HepG2 (cell line): ENCODE data around the gene RUSF1. TPM values are rescaled to one million over a fixed set of nuclear protein-coding genes. Genes with fewer than 3 reads are reported as not detected.
A peak's percentile ranks its signal among the peaks of the same experiment; 100 is the strongest.

Source experiments
- CBX1 ChIP-seq: IDR thresholded peaks from one replicate; pipeline ENCODE4 v1.6.1; 2016; ENCODE audit warnings: antibody characterized with exemption, low read depth
- NFE2 ChIP-seq: sonication (generic); formaldehyde crosslinking; IDR thresholded peaks from 2 replicates; pipeline ENCODE4 v1.4.0; 2020; ENCODE audit warnings: missing genetic modification reagents
- PHB2 ChIP-seq: fragments of 450-650 bp; IDR thresholded peaks from 2 replicates; pipeline ENCODE4 v1.6.1; 2018; ENCODE audit not compliant: partially characterized antibody
- ZBTB7B ChIP-seq: sonication (generic); formaldehyde crosslinking; IDR thresholded peaks from 2 replicates; pipeline ENCODE4 v1.4.0; 2020; ENCODE audit warnings: missing genetic modification reagents
- ZNF337 ChIP-seq: sonication (generic); formaldehyde crosslinking; IDR thresholded peaks from 2 replicates; pipeline ENCODE4 v1.5.1; 2020; ENCODE audit warnings: missing genetic modification reagents, low read depth, mild to moderate bottlenecking, borderline replicate concordance
- ZNF383 ChIP-seq: sonication (generic); formaldehyde crosslinking; IDR thresholded peaks from 2 replicates; pipeline ENCODE4 v1.4.0; 2020; ENCODE audit warnings: missing genetic modification reagents, mild to moderate bottlenecking, borderline replicate concordance
- polyA plus RNA-seq, 8 experiments: library from polyadenylated mRNA; depleted of rRNA in 3 of 8; stranded (reverse) in 7 of 8; unstranded in 1 of 8; fragments of >200 nt; fragmentation: Illumina TruSeq in 4 of 8; extraction: Trizol in 4 of 8; gene quantifications; 2 replicates each; pipeline versions ENCODE4 v1.2.1 to v1.2.3, GENCODE V29; 2011 to 2016; ENCODE audit warnings: low read depth in 4 of 8, missing spikeins in 1 of 8, mixed read lengths in 1 of 8; ENCODE audit not compliant: insufficient read depth in 1 of 8
- total RNA-seq, 5 experiments: library from RNA; depleted of rRNA; stranded (reverse); fragments of >200 nt; fragmentation: Illumina TruSeq; extraction: Trizol; gene quantifications; 2 replicates each; pipeline ENCODE4 v1.2.3, GENCODE V29; 2016; ENCODE audit warnings: low read depth in 1 of 5
- TF ChIP-seq, protein P1 (sequence below): sonication (generic); formaldehyde crosslinking; IDR thresholded peaks from 2 replicates; pipeline ENCODE4 v1.5.0; 2020; ENCODE audit warnings: mild to moderate bottlenecking, missing genetic modification reagents, borderline replicate concordance
- TF ChIP-seq, protein P2 (sequence below): sonication (generic); formaldehyde crosslinking; IDR thresholded peaks from 2 replicates; pipeline ENCODE4 v1.8.1; 2023; ENCODE audit warnings: missing genetic modification reagents, mild to moderate bottlenecking, borderline replicate concordance
- TF ChIP-seq, protein P3 (sequence below): sonication (generic); formaldehyde crosslinking; IDR thresholded peaks from 2 replicates; pipeline ENCODE4 v1.5.0; 2020; ENCODE audit warnings: mild to moderate bottlenecking, low read depth, missing genetic modification reagents, borderline replicate concordance
- TF ChIP-seq, protein P4 (sequence below): sonication (generic); formaldehyde crosslinking; IDR thresholded peaks from 2 replicates; pipeline ENCODE4 v1.8.0; 2022; ENCODE audit warnings: mild to moderate bottlenecking, missing genetic modification reagents; ENCODE audit not compliant: insufficient replicate concordance
- TF ChIP-seq, protein P5 (sequence below): sonication (generic); formaldehyde crosslinking; IDR thresholded peaks from 2 replicates; pipeline ENCODE4 v1.5.1; 2020; ENCODE audit warnings: mild to moderate bottlenecking, missing genetic modification reagents, borderline replicate concordance
- TF ChIP-seq, protein P6 (sequence below): sonication (generic); formaldehyde crosslinking; IDR thresholded peaks from 2 replicates; pipeline ENCODE4 v1.4.0; 2020; ENCODE audit warnings: missing genetic modification reagents

Gene RUSF1
- total and polyA plus RNA-seq, 2 of the 13 experiments (the other 11 are each of a cell fraction or from before 2014, with no cell fraction given): 40.8 to 50.2 TPM

DNA sequence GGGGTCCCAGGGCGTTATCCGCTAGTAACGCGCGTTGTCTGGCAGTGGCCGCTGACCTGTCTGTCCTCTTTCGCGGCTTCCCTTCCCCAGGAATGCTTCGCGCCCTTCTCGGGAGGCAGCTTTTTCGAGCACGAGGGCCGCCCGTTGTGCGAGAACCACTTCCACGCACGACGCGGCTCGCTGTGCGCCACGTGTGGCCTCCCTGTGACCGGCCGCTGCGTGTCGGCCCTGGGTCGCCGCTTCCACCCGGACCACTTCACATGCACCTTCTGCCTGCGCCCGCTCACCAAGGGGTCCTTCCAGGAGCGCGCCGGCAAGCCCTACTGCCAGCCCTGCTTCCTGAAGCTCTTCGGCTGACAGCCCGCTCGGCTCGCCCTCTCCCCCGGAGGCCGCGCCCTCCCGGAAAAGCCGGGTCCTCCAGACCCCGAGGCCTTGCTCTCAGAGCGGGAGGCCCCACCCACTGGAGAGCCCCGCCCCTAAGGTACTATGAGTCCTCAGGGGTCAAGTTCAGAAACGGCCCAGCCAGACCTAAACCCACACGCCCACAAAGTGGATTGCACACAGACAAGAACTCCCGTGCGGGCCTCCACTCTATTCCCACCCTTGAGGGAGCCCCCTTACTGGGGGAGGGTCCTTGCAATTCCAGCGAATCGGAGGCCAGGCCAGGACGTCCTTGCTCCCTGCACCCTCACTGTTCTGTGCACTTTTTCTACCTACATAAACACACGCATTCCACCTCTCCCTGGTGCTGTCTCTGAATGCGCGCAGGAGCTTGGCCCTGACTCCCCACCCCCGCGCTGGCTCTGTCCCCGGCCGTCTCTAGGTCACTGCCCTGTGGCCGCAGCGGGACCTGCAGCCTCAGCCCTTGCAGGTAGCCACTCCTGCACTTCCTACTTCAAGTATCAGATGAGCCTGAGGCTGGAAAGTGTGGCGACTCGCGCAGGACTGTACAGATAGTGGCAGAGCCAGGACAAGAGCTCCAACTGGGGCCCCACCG is 30.7 kb downstream of the RUSF1 start (continued):
- TF ChIP-seq, protein P1, sequence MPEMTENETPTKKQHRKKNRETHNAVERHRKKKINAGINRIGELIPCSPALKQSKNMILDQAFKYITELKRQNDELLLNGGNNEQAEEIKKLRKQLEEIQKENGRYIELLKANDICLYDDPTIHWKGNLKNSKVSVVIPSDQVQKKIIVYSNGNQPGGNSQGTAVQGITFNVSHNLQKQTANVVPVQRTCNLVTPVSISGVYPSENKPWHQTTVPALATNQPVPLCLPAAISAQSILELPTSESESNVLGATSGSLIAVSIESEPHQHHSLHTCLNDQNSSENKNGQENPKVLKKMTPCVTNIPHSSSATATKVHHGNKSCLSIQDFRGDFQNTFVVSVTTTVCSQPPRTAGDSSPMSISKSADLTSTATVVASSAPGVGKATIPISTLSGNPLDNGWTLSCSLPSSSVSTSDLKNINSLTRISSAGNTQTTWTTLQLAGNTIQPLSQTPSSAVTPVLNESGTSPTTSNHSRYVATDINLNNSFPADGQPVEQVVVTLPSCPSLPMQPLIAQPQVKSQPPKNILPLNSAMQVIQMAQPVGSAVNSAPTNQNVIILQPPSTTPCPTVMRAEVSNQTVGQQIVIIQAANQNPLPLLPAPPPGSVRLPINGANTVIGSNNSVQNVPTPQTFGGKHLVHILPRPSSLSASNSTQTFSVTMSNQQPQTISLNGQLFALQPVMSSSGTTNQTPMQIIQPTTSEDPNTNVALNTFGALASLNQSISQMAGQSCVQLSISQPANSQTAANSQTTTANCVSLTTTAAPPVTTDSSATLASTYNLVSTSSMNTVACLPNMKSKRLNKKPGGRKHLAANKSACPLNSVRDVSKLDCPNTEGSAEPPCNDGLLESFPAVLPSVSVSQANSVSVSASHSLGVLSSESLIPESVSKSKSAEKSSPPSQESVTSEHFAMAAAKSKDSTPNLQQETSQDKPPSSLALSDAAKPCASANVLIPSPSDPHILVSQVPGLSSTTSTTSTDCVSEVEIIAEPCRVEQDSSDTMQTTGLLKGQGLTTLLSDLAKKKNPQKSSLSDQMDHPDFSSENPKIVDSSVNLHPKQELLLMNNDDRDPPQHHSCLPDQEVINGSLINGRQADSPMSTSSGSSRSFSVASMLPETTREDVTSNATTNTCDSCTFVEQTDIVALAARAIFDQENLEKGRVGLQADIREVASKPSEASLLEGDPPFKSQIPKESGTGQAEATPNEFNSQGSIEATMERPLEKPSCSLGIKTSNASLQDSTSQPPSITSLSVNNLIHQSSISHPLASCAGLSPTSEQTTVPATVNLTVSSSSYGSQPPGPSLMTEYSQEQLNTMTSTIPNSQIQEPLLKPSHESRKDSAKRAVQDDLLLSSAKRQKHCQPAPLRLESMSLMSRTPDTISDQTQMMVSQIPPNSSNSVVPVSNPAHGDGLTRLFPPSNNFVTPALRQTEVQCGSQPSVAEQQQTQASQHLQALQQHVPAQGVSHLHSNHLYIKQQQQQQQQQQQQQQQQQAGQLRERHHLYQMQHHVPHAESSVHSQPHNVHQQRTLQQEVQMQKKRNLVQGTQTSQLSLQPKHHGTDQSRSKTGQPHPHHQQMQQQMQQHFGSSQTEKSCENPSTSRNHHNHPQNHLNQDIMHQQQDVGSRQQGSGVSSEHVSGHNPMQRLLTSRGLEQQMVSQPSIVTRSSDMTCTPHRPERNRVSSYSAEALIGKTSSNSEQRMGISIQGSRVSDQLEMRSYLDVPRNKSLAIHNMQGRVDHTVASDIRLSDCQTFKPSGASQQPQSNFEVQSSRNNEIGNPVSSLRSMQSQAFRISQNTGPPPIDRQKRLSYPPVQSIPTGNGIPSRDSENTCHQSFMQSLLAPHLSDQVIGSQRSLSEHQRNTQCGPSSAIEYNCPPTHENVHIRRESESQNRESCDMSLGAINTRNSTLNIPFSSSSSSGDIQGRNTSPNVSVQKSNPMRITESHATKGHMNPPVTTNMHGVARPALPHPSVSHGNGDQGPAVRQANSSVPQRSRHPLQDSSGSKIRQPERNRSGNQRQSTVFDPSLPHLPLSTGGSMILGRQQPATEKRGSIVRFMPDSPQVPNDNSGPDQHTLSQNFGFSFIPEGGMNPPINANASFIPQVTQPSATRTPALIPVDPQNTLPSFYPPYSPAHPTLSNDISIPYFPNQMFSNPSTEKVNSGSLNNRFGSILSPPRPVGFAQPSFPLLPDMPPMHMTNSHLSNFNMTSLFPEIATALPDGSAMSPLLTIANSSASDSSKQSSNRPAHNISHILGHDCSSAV (CRISPR knock-in tag): no peak; the same call in 1 of the 2 replicates
- TF ChIP-seq, protein P2, sequence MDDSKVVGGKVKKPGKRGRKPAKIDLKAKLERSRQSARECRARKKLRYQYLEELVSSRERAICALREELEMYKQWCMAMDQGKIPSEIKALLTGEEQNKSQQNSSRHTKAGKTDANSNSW (CRISPR knock-in tag): peak; percentile 62; the same call in 1 of the 2 replicates
- TF ChIP-seq, protein P3, sequence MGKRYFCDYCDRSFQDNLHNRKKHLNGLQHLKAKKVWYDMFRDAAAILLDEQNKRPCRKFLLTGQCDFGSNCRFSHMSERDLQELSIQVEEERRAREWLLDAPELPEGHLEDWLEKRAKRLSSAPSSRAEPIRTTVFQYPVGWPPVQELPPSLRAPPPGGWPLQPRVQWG: no peak
- TF ChIP-seq, protein P4, sequence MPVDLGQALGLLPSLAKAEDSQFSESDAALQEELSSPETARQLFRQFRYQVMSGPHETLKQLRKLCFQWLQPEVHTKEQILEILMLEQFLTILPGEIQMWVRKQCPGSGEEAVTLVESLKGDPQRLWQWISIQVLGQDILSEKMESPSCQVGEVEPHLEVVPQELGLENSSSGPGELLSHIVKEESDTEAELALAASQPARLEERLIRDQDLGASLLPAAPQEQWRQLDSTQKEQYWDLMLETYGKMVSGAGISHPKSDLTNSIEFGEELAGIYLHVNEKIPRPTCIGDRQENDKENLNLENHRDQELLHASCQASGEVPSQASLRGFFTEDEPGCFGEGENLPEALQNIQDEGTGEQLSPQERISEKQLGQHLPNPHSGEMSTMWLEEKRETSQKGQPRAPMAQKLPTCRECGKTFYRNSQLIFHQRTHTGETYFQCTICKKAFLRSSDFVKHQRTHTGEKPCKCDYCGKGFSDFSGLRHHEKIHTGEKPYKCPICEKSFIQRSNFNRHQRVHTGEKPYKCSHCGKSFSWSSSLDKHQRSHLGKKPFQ (CRISPR knock-in tag): peak; percentile 29
- TF ChIP-seq, protein P5, sequence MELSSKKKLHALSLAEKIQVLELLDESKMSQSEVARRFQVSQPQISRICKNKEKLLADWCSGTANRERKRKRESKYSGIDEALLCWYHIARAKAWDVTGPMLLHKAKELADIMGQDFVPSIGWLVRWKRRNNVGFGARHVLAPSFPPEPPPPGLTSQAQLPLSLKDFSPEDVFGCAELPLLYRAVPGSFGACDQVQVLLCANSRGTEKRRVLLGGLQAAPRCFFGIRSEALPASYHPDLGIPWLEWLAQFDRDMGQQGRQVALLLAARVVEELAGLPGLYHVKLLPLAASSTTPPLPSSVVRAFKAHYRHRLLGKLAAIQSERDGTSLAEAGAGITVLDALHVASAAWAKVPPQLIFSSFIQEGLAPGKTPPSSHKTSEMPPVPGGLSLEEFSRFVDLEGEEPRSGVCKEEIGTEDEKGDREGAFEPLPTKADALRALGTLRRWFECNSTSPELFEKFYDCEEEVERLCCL: peak; percentile 71; the same call in 1 of the 2 replicates
- TF ChIP-seq PHB2 (no peak), CBX1 (no peak), ZBTB7B (peak; percentile 79), NFE2 (CRISPR knock-in tag) (no peak), ZNF383 (CRISPR knock-in tag) (peak; percentile 89; the same call in 1 of the 2 replicates), ZNF337 (CRISPR knock-in tag) (peak; percentile 74; the same call in 1 of the 2 replicates)
- TF ChIP-seq, protein P6, sequence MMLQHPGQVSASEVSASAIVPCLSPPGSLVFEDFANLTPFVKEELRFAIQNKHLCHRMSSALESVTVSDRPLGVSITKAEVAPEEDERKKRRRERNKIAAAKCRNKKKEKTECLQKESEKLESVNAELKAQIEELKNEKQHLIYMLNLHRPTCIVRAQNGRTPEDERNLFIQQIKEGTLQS (CRISPR knock-in tag): 0 out of 2 replicates have a peak, but pooled peaks have one; percentile 64
